ENCODE data around the gene THAP12. TPM values are rescaled to one million over a fixed set of nuclear protein-coding genes. Genes with fewer than 3 reads are reported as not detected.

Gene THAP12
- total and polyA plus RNA-seq, 10 of the 15 experiments (the other 5 are each of a cell fraction or from before 2014, with no cell fraction given), result 12.6 to 45.6 (median 22.3) TPM

DNA sequence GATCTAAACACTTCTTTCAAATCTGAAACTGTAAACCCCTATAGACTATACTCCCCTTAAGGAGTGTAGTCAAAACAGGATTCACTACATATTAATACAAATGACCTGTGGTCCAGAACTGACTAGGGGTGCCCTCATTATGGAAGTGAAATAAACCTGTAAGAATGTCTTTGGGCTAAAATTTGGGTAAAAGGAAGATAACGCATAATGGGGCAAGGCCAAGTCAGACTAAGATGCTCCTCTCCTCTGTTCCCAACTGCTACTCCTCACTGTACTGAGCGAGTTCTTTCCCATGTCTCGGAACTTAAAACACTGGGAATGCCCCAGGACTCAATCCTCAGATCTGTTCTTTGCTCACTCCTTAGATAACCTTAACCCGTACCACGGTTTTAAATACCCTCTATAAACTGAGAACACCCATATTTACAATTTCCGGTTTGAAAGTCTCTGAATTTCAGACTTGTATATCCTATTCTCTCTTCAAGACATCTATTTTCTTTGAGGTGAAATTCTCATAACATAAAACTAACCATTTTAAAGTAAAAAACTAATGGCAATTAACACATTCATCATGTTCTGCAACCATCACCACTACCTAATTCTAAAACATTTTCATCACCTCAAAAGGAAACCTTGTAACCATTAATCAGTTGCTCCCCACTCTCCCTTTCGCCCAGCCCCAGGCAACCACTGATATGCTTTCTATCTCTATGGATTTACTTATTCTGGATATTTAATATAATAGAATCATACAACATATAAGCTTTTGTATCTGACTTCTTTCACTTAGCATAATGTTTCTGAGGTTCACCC lies 4.0 kb downstream of the THAP12 start (continued):
- TF ChIP-seq, protein P1, sequence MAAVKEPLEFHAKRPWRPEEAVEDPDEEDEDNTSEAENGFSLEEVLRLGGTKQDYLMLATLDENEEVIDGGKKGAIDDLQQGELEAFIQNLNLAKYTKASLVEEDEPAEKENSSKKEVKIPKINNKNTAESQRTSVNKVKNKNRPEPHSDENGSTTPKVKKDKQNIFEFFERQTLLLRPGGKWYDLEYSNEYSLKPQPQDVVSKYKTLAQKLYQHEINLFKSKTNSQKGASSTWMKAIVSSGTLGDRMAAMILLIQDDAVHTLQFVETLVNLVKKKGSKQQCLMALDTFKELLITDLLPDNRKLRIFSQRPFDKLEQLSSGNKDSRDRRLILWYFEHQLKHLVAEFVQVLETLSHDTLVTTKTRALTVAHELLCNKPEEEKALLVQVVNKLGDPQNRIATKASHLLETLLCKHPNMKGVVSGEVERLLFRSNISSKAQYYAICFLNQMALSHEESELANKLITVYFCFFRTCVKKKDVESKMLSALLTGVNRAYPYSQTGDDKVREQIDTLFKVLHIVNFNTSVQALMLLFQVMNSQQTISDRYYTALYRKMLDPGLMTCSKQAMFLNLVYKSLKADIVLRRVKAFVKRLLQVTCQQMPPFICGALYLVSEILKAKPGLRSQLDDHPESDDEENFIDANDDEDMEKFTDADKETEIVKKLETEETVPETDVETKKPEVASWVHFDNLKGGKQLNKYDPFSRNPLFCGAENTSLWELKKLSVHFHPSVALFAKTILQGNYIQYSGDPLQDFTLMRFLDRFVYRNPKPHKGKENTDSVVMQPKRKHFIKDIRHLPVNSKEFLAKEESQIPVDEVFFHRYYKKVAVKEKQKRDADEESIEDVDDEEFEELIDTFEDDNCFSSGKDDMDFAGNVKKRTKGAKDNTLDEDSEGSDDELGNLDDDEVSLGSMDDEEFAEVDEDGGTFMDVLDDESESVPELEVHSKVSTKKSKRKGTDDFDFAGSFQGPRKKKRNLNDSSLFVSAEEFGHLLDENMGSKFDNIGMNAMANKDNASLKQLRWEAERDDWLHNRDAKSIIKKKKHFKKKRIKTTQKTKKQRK (IDR thresholded peaks at IDR 0.05; ENCODE audit: low read depth, low read length), result no peak
- TF ChIP-seq YY1 (IDR thresholded peaks at IDR 0.05; ENCODE audit: low read depth, low read length) (no peak), EZH2 (IDR thresholded peaks at IDR 0.05; ENCODE audit: borderline replicate concordance, control insufficient read depth, low read depth, low read length) (no peak), KAT2A (conservative IDR thresholded peaks at IDR 0.05; ENCODE audit: control insufficient read depth, low read depth, low read length) (no peak), POLR2A (IDR thresholded peaks at IDR 0.05; ENCODE audit: low read depth, low read length) (no peak), NR2C1 (IDR thresholded peaks at IDR 0.05) (no peak), ZNF24 (IDR thresholded peaks at IDR 0.05) (0 out of 2 replicates have a peak, but pooled peaks have one; percentile 21), NRF1 (conservative IDR thresholded peaks at IDR 0.05; ENCODE audit: low read depth, low read length) (no peak), RB1 (IDR thresholded peaks at IDR 0.05; ENCODE audit: borderline replicate concordance) (no peak), ASH2L (IDR thresholded peaks at IDR 0.05; ENCODE audit: borderline replicate concordance, low read depth) (no peak), ZNF274 (IDR thresholded peaks at IDR 0.05; ENCODE audit: insufficient read depth, insufficient read length) (no peak), SIX5 (IDR thresholded peaks at IDR 0.05; ENCODE audit: low read depth, low read length, severe bottlenecking) (no peak), ETV6 (conservative IDR thresholded peaks at IDR 0.05 in 1 of 2, IDR thresholded peaks at IDR 0.05 in 1 of 2; ENCODE audit: borderline replicate concordance in 1 of 2, low read depth in 1 of 2) (peak in 1 of 2 experiments; percentile 68; a peak in 2 of 4 replicates), TARDBP (IDR thresholded peaks at IDR 0.05; ENCODE audit: borderline replicate concordance) (no peak), ZSCAN29 (IDR thresholded peaks at IDR 0.05) (peak; percentile 58; the same call in 1 of the 2 replicates), ZNF622 (IDR thresholded peaks at IDR 0.05) (no peak), SMAD5 (IDR thresholded peaks at IDR 0.05; ENCODE audit: low read depth) (no peak)
- TF ChIP-seq, protein P2, sequence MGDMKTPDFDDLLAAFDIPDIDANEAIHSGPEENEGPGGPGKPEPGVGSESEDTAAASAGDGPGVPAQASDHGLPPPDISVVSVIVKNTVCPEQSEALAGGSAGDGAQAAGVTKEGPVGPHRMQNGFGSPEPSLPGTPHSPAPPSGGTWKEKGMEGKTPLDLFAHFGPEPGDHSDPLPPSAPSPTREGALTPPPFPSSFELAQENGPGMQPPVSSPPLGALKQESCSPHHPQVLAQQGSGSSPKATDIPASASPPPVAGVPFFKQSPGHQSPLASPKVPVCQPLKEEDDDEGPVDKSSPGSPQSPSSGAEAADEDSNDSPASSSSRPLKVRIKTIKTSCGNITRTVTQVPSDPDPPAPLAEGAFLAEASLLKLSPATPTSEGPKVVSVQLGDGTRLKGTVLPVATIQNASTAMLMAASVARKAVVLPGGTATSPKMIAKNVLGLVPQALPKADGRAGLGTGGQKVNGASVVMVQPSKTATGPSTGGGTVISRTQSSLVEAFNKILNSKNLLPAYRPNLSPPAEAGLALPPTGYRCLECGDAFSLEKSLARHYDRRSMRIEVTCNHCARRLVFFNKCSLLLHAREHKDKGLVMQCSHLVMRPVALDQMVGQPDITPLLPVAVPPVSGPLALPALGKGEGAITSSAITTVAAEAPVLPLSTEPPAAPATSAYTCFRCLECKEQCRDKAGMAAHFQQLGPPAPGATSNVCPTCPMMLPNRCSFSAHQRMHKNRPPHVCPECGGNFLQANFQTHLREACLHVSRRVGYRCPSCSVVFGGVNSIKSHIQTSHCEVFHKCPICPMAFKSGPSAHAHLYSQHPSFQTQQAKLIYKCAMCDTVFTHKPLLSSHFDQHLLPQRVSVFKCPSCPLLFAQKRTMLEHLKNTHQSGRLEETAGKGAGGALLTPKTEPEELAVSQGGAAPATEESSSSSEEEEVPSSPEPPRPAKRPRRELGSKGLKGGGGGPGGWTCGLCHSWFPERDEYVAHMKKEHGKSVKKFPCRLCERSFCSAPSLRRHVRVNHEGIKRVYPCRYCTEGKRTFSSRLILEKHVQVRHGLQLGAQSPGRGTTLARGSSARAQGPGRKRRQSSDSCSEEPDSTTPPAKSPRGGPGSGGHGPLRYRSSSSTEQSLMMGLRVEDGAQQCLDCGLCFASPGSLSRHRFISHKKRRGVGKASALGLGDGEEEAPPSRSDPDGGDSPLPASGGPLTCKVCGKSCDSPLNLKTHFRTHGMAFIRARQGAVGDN (IDR thresholded peaks at IDR 0.05), result no peak
- TF ChIP-seq, protein P3, sequence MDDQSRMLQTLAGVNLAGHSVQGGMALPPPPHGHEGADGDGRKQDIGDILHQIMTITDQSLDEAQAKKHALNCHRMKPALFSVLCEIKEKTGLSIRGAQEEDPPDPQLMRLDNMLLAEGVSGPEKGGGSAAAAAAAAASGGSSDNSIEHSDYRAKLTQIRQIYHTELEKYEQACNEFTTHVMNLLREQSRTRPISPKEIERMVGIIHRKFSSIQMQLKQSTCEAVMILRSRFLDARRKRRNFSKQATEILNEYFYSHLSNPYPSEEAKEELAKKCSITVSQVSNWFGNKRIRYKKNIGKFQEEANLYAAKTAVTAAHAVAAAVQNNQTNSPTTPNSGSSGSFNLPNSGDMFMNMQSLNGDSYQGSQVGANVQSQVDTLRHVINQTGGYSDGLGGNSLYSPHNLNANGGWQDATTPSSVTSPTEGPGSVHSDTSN (IDR thresholded peaks at IDR 0.05; ENCODE audit: insufficient replicate concordance, low read depth, low read length), result no peak
- TF ChIP-seq, protein P4, sequence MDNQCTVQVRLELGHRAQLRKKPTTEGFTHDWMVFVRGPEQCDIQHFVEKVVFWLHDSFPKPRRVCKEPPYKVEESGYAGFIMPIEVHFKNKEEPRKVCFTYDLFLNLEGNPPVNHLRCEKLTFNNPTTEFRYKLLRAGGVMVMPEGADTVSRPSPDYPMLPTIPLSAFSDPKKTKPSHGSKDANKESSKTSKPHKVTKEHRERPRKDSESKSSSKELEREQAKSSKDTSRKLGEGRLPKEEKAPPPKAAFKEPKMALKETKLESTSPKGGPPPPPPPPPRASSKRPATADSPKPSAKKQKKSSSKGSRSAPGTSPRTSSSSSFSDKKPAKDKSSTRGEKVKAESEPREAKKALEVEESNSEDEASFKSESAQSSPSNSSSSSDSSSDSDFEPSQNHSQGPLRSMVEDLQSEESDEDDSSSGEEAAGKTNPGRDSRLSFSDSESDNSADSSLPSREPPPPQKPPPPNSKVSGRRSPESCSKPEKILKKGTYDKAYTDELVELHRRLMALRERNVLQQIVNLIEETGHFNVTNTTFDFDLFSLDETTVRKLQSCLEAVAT (IDR thresholded peaks at IDR 0.05), result no peak

Measured in GM12878 (cell line).